Endothelial cell of umbilical vein (primary cell): ENCODE results near the gene OCLN.

ENCODE experiments used
- CTCF ChIP-seq, 2 donors: IDR thresholded peaks; 1 replicate in 1 of 2; 2 replicates in 1 of 2; pipeline ENCODE4 v1.5.1; 2011; ENCODE audit warnings: low read length in 2 of 2, mild to moderate bottlenecking in 2 of 2, moderate library complexity in 2 of 2, control low read depth in 1 of 2, inconsistent platforms in 1 of 2, low read depth in 1 of 2; ENCODE audit not compliant: insufficient read depth in 1 of 2; ENCODE audit errors: extremely low read depth in 1 of 2
- EZH2 ChIP-seq: IDR thresholded peaks from 2 replicates; pipeline ENCODE4 v1.6.1; 2012; ENCODE audit warnings: borderline replicate concordance, low read depth, mild to moderate bottlenecking, moderate library complexity, low read length, inconsistent platforms; ENCODE audit not compliant: severe bottlenecking
- GATA2 ChIP-seq: IDR thresholded peaks from 2 replicates; pipeline ENCODE4 v1.7.0; 2011; ENCODE audit warnings: low read depth, mild to moderate bottlenecking, moderate library complexity, mixed read lengths, low read length; ENCODE audit not compliant: insufficient read length, insufficient read depth
- MYC ChIP-seq: IDR thresholded peaks from one replicate; pipeline ENCODE4 v1.6.1; 2011; ENCODE audit warnings: mild to moderate bottlenecking, low read depth, low read length
- POLR2A ChIP-seq: IDR thresholded peaks from 2 replicates; pipeline ENCODE4 v1.6.1; 2012; ENCODE audit warnings: low read depth, mild to moderate bottlenecking, control low read depth, low read length
- POLR2AphosphoS5 ChIP-seq: IDR thresholded peaks from 2 replicates; pipeline ENCODE4 v1.6.1; 2012; ENCODE audit warnings: low read depth, mild to moderate bottlenecking, control low read depth, low read length, moderate library complexity; ENCODE audit not compliant: insufficient read depth
- TF ChIP-seq, protein P1 (sequence below): IDR thresholded peaks from 2 replicates; pipeline ENCODE4 v1.6.1; 2011; ENCODE audit not compliant: insufficient read depth, insufficient read length

DNA sequence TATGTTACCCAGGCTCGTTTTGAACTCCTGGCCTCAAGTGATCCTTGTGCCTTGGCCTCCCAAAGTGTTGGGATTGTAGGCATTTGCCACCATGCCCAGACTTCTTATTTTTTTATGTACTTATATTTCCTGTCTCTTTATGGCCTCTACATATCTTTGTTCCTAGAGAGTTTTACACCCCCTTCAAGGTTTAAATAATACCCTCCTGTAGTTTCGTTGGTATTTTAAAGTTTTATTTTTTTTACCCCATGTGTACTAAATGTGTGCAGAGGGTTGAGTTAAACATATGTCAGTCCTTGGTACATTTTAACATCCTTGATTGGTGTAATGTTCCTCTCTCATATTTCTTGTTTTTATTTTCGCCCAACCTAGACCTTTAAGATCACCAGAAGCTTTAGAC is 29.4 kb downstream of the OCLN start:
- no peak for TF ChIP-seq MYC
- no peak for TF ChIP-seq CTCF (IDR thresholded peaks at IDR 0.05; ENCODE audit: extremely low read depth in 1 of 2, insufficient read depth in 1 of 2, low read depth in 1 of 2, low read length in 2 of 2)
- no peak for TF ChIP-seq EZH2
- no peak for TF ChIP-seq POLR2A
- no peak for TF ChIP-seq GATA2
- no peak for TF ChIP-seq POLR2AphosphoS5
- TF ChIP-seq, protein P1, sequence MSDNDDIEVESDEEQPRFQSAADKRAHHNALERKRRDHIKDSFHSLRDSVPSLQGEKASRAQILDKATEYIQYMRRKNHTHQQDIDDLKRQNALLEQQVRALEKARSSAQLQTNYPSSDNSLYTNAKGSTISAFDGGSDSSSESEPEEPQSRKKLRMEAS, result no peak
